Fibroblast of skin of abdomen (primary cell): ENCODE measurements around the gene IL16. TPM values are rescaled to one million over a fixed set of nuclear protein-coding genes. Genes with fewer than 3 reads are reported as not detected.
A peak's percentile ranks its signal among the peaks of the same experiment; 100 is the strongest.
"Not testable (repeated sequence)": the region's sequence is repeated elsewhere in the genome, so short reads cannot be mapped to it uniquely, and the experiment has no call there.

Source experiments
- DNase-seq: peaks from one replicate; pipeline ENCODE4 v3.0.0-alpha.2; 2013
- polyA plus RNA-seq, 2 experiments: library from polyadenylated mRNA; unstranded; fragments of 120-200 nt; gene quantifications; one replicate each; pipeline ENCODE4 v1.2.1, GENCODE V29; 2013; ENCODE audit not compliant: insufficient read length in 2 of 2

The IL16 gene
- polyA plus RNA-seq (2013, experiment 1 of 2; ENCODE audit: insufficient read length), result 0.99 TPM
- polyA plus RNA-seq (2013, experiment 2 of 2; ENCODE audit: insufficient read length), result 0.61 TPM

- DNase-seq, result no peak
These were observed at the start of gene IL16 for GRCh38 chr15:81196576-81197254. TSS of gene IL16 (plus strand) at chr15:81196879. CDS start at chr15:81225400, 28,521 bp downstream.

- DNase-seq, result no peak
These were observed 45.3 kb upstream of the IL16 start for GRCh38 chr15:81151389-81151788.

- no peak for DNase-seq
These were observed 44.3 kb upstream of the IL16 start for GRCh38 chr15:81152339-81152738.

GRCh38 chr15:81152799-81153198, 43.9 kb upstream of the IL16 start:
- no peak for DNase-seq

GRCh38 chr15:81155375-81156218, 41.1 kb upstream of the IL16 start:
- DNase-seq, result peak; percentile 67

- no peak for DNase-seq
These were observed 40.4 kb upstream of the IL16 start for GRCh38 chr15:81156324-81156723.

GRCh38 chr15:81157195-81157938, 39.3 kb upstream of the IL16 start:
- peak; percentile 56 for DNase-seq

GRCh38 chr15:81157939-81158223, 38.8 kb upstream of the IL16 start:
- DNase-seq, result no peak

- not testable (repeated sequence) for DNase-seq
These were observed 38.1 kb upstream of the IL16 start for GRCh38 chr15:81158561-81158960.

GRCh38 chr15:81160312-81161159, 36.1 kb upstream of the IL16 start:
- DNase-seq, result peak; percentile 92

GRCh38 chr15:81161160-81161673, 35.5 kb upstream of the IL16 start:
- DNase-seq, result no peak

- no peak for DNase-seq
These were observed 34.8 kb upstream of the IL16 start for GRCh38 chr15:81161851-81162250.

GRCh38 chr15:81163961-81164800, 32.5 kb upstream of the IL16 start:
- DNase-seq, result peak; percentile 93

- DNase-seq, result peak; percentile 77
These were observed 31.1 kb upstream of the IL16 start for GRCh38 chr15:81165535-81165934.

- DNase-seq, result peak; percentile 58
These were observed 29.9 kb upstream of the IL16 start for GRCh38 chr15:81166636-81167305.

- DNase-seq, result no peak
These were observed 28.6 kb upstream of the IL16 start for GRCh38 chr15:81168131-81168526.

- no peak for DNase-seq
These were observed 28.0 kb upstream of the IL16 start for GRCh38 chr15:81168644-81169043.

- DNase-seq, result peak; percentile 50
These were observed 26.2 kb upstream of the IL16 start for GRCh38 chr15:81170511-81170910.

GRCh38 chr15:81171286-81171685, 25.4 kb upstream of the IL16 start:
- no peak for DNase-seq

GRCh38 chr15:81174125-81174791, 22.4 kb upstream of the IL16 start:
- DNase-seq, result no peak
